RWPE2 (cell line): ENCODE results near the gene ERBB4.

Source experiments
- ATAC-seq: fragments of 200-7000 bp; cut with Tn5 transposase; 3 replicates; pipeline ENCODE4 v1.9.1; 2021; ENCODE audit warnings: low read depth
- DNase-seq: peaks from one replicate; pipeline ENCODE4 v3.0.0-alpha.2; 2020; ENCODE audit warnings: low spot score
- H3K27ac ChIP-seq: fragments of 450-650 bp; 2 replicates; pipeline ENCODE4 v1.5.1; 2017; ENCODE audit warnings: mild to moderate bottlenecking; ENCODE audit not compliant: poor library complexity, severe bottlenecking
- H3K27me3 ChIP-seq: fragments of 250-450 bp; sonication (Bioruptor Pico); 2 replicates; pipeline ENCODE4 v1.5.1; 2021; ENCODE audit warnings: mild to moderate bottlenecking, moderate library complexity; ENCODE audit not compliant: insufficient read depth, poor library complexity, severe bottlenecking
- H3K36me3 ChIP-seq: fragments of 250-450 bp; sonication (Bioruptor Pico); 2 replicates; pipeline ENCODE4 v1.5.1; 2020; ENCODE audit warnings: low read depth, mild to moderate bottlenecking, moderate library complexity
- H3K4me1 ChIP-seq: fragments of 250-450 bp; sonication (Bioruptor Pico); 2 replicates; pipeline ENCODE4 v1.5.1; 2021; ENCODE audit warnings: mild to moderate bottlenecking, moderate library complexity; ENCODE audit not compliant: insufficient read depth, poor library complexity, severe bottlenecking
- H3K4me3 ChIP-seq: fragments of 250-450 bp; sonication (Bioruptor Pico); 2 replicates; pipeline ENCODE4 v1.5.1; 2021; ENCODE audit warnings: mild to moderate bottlenecking, moderate library complexity; ENCODE audit not compliant: severe bottlenecking
- H3K9me3 ChIP-seq: fragments of 250-450 bp; sonication (Bioruptor Pico); 2 replicates; pipeline ENCODE4 v1.5.1; 2021; ENCODE audit warnings: mild to moderate bottlenecking, moderate library complexity; ENCODE audit not compliant: severe bottlenecking
- CTCF ChIP-seq: fragments of 450-650 bp; IDR thresholded peaks from one replicate; pipeline ENCODE4 v1.5.1; 2017; ENCODE audit warnings: mild to moderate bottlenecking, moderate library complexity; ENCODE audit not compliant: poor library complexity, severe bottlenecking

The ERBB4 gene

GRCh38 chr2:211793690-211794089 lies 744.9 kb downstream of the ERBB4 start:
- no peak for DNase-seq
- TF ChIP-seq CTCF = no peak
- ATAC-seq = no peak
- H3K27me3 ChIP-seq = no peaks in the 10 kb centered on the region
- H3K27ac ChIP-seq = no peak overlapping the region
- no peaks in the 10 kb centered on the region for H3K4me1 ChIP-seq
- no peaks in the 10 kb centered on the region for H3K36me3 ChIP-seq
- H3K4me3 ChIP-seq = no peak overlapping the region
- H3K9me3 ChIP-seq = no peaks in the 10 kb centered on the region

- DNase-seq = no peak
- Histone ChIP-seq H3K27ac (no peak overlapping the region), H3K4me3 (no peak overlapping the region), H3K36me3 (no peaks in the 10 kb centered on the region), H3K4me1 (no peaks in the 10 kb centered on the region), H3K9me3 (no peaks in the 10 kb centered on the region), H3K27me3 (no peaks in the 10 kb centered on the region)
- no peak for ATAC-seq
- no peak for TF ChIP-seq CTCF
Observed at GRCh38 chr2:211789982-211790381, 748.6 kb downstream of the ERBB4 start.

- no peaks in the 10 kb centered on the region for H3K36me3 ChIP-seq
- ATAC-seq (peak; percentile 36; the same call in 1 of the 3 replicates), DNase-seq (no peak)
- H3K4me3 ChIP-seq = no peak overlapping the region
- H3K27me3 ChIP-seq = no peaks in the 10 kb centered on the region
- H3K4me1 ChIP-seq = no peaks in the 10 kb centered on the region
- H3K27ac ChIP-seq = no peak overlapping the region
- TF ChIP-seq CTCF = no peak
- no peaks in the 10 kb centered on the region for H3K9me3 ChIP-seq
Observed at GRCh38 chr2:211766689-211767088, 771.9 kb downstream of the ERBB4 start.

GRCh38 chr2:211762479-211762878 lies 776.1 kb downstream of the ERBB4 start:
- Histone ChIP-seq H3K27me3 (no peaks in the 10 kb centered on the region), H3K36me3 (no peaks in the 10 kb centered on the region), H3K9me3 (no peaks in the 10 kb centered on the region), H3K4me3 (no peak overlapping the region), H3K4me1 (no peaks in the 10 kb centered on the region), H3K27ac (no peak overlapping the region)
- DNase-seq (no peak), ATAC-seq (no peak)
- no peak for TF ChIP-seq CTCF

GRCh38 chr2:211760103-211760502 lies 778.5 kb downstream of the ERBB4 start:
- no peaks in the 10 kb centered on the region for H3K4me1 ChIP-seq
- no peak overlapping the region for H3K4me3 ChIP-seq
- ATAC-seq = no peak
- no peaks in the 10 kb centered on the region for H3K36me3 ChIP-seq
- no peak overlapping the region for H3K27ac ChIP-seq
- no peak for DNase-seq
- H3K9me3 ChIP-seq = no peaks in the 10 kb centered on the region
- H3K27me3 ChIP-seq = no peaks in the 10 kb centered on the region
- TF ChIP-seq CTCF = no peak
